CD4-positive, CD25-positive, alpha-beta regulatory T cell (primary cell): ENCODE results near the gene OMA1. TPM values are rescaled to one million over a fixed set of nuclear protein-coding genes. Genes with fewer than 3 reads are reported as not detected.

Source experiments
- ATAC-seq, 2 donors: fragments of 150-1000 bp; cut with Tn5 transposase; one replicate each; pipeline ENCODE4 v1.10.0; 2021; ENCODE audit warnings: low read depth in 2 of 2, moderate number of reproducible peaks in 2 of 2, moderate library complexity in 1 of 2
- DNase-seq, 3 donors: peaks; one replicate each; pipeline versions ENCODE4 v3.0.0 to v3.0.0-alpha.2; 2012 to 2022; ENCODE audit warnings: mixed read lengths in 1 of 3
- H3K27ac ChIP-seq: one replicate; pipeline ENCODE4 v1.7.0; 2013; ENCODE audit warnings: mild to moderate bottlenecking, low read length; ENCODE audit not compliant: insufficient read depth, poor library complexity, severe bottlenecking
- H3K27me3 ChIP-seq: one replicate; pipeline ENCODE4 v1.7.0; 2013; ENCODE audit warnings: low read length; ENCODE audit not compliant: control insufficient read depth, insufficient read depth
- H3K36me3 ChIP-seq: one replicate; pipeline ENCODE4 v1.7.0; 2013; ENCODE audit warnings: mild to moderate bottlenecking, low read length, moderate library complexity; ENCODE audit not compliant: control insufficient read depth, insufficient read depth
- H3K4me1 ChIP-seq: 2 replicates; pipeline ENCODE4 v1.7.0; 2013; ENCODE audit warnings: mild to moderate bottlenecking, low read length; ENCODE audit not compliant: insufficient read depth, control insufficient read depth, poor library complexity, severe bottlenecking
- H3K4me3 ChIP-seq: one replicate; pipeline ENCODE4 v1.7.0; 2013; ENCODE audit warnings: low read depth, mild to moderate bottlenecking, low read length, moderate library complexity
- H3K9me3 ChIP-seq, 2 experiments: 1 replicate in 1 of 2; 2 replicates in 1 of 2; pipeline ENCODE4 v1.7.0; 2013; ENCODE audit warnings: low read length in 2 of 2, mild to moderate bottlenecking in 1 of 2, moderate library complexity in 1 of 2; ENCODE audit not compliant: control insufficient read depth in 2 of 2
- H3K27ac Mint-ChIP-seq, 3 donors: one replicate each; pipeline ENCODE4 v1.8.0; 2020 to 2022; ENCODE audit warnings: mild to moderate bottlenecking in 3 of 3, mixed read lengths in 3 of 3, moderate library complexity in 2 of 3
- H3K27me3 Mint-ChIP-seq: one replicate; pipeline ENCODE4 v1.8.0; 2022; ENCODE audit warnings: mild to moderate bottlenecking, mixed read lengths
- H3K36me3 Mint-ChIP-seq: one replicate; pipeline ENCODE4 v1.8.0; 2020; ENCODE audit warnings: mixed read lengths
- H3K4me1 Mint-ChIP-seq, 4 donors: one replicate each; pipeline ENCODE4 v1.8.0; 2020 to 2022; ENCODE audit warnings: mixed read lengths in 4 of 4, mild to moderate bottlenecking in 1 of 4
- H3K4me3 Mint-ChIP-seq, 4 donors: one replicate each; pipeline ENCODE4 v1.8.0; 2020 to 2022; ENCODE audit warnings: mild to moderate bottlenecking in 4 of 4, mixed read lengths in 4 of 4, moderate library complexity in 3 of 4
- H3K9me3 Mint-ChIP-seq, 7 donors: one replicate each; pipeline ENCODE4 v1.8.0; 2020 to 2022; ENCODE audit warnings: mixed read lengths in 7 of 7, mild to moderate bottlenecking in 3 of 7, moderate library complexity in 2 of 7
- polyA plus RNA-seq, 4 donors: library from polyadenylated mRNA; unstranded; fragments of 300-500 nt; fragmentation: Illumina TruSeq; gene quantifications; one replicate each; pipeline ENCODE4 v1.2.3, GENCODE V29; 2021
- total RNA-seq: library from RNA; stranded (reverse); gene quantifications from one replicate; pipeline ENCODE4 v1.2.3, GENCODE V29; 2022

Gene OMA1
- total RNA-seq (27.1 TPM), polyA plus RNA-seq (10 to 100 TPM; 36.2 to 42.9 (median 40.3) TPM)

GRCh38 chr1:58546520-58547308 is at the start of gene OMA1:
Gene OMA1, minus strand, starts transcription at chr1:58546726. Its CDS starts 7,432 bp downstream, at chr1:58539294.
- H3K36me3 ChIP-seq = no peaks in the 10 kb centered on the region
- no peaks in the 10 kb centered on the region for H3K36me3 Mint-ChIP-seq
- DNase-seq (peak; percentile 96 to 97 (median 97)), ATAC-seq (peak; percentile 93 to 94)
- H3K27ac Mint-ChIP-seq = peak within 1 kb of the TSS; percentile 97 to 100 (median 99)
- peaks cover 16 to 33% (median 22%) of the 10 kb centered on the region in 4 donors for H3K4me1 Mint-ChIP-seq
- H3K9me3 ChIP-seq = no peaks in the 10 kb centered on the region
- H3K4me1 ChIP-seq = peaks cover 10% of the 10 kb centered on the region
- H3K4me3 ChIP-seq = peak within 1 kb of the TSS; percentile 95
- peaks cover 6% of the 10 kb centered on the region for H3K27me3 ChIP-seq
- peaks cover 6% of the 10 kb centered on the region for H3K27me3 Mint-ChIP-seq
- H3K9me3 Mint-ChIP-seq = peaks cover 0 to 1% (median 0%) of the 10 kb centered on the region in 7 donors
- peak within 1 kb of the TSS; percentile 93 to 96 (median 96) for H3K4me3 Mint-ChIP-seq
- H3K27ac ChIP-seq = peak within 1 kb of the TSS; percentile 99

GRCh38 chr1:58594546-58594945 is 48.0 kb upstream of the OMA1 start:
- H3K27ac Mint-ChIP-seq = no peak overlapping the region
- no peaks in the 10 kb centered on the region for H3K36me3 Mint-ChIP-seq
- ATAC-seq (no peak), DNase-seq (no peak)
- Histone ChIP-seq H3K9me3 (no peaks in the 10 kb centered on the region), H3K4me1 (no peaks in the 10 kb centered on the region), H3K36me3 (no peaks in the 10 kb centered on the region), H3K27me3 (peaks cover 13% of the 10 kb centered on the region), H3K27ac (no peak overlapping the region), H3K4me3 (no peak overlapping the region)
- peaks cover 23% of the 10 kb centered on the region for H3K27me3 Mint-ChIP-seq
- no peaks in the 10 kb centered on the region for H3K4me1 Mint-ChIP-seq
- peaks cover 0 to 2% (median 0%) of the 10 kb centered on the region in 7 donors for H3K9me3 Mint-ChIP-seq
- H3K4me3 Mint-ChIP-seq = no peak overlapping the region

- Histone ChIP-seq H3K36me3 (no peaks in the 10 kb centered on the region), H3K4me1 (no peaks in the 10 kb centered on the region), H3K27ac (no peak overlapping the region), H3K27me3 (peaks cover 11% of the 10 kb centered on the region), H3K4me3 (no peak overlapping the region), H3K9me3 (no peaks in the 10 kb centered on the region)
- no peak overlapping the region for H3K27ac Mint-ChIP-seq
- H3K9me3 Mint-ChIP-seq = peaks cover 0 to 2% (median 0%) of the 10 kb centered on the region in 7 donors
- peaks cover 23% of the 10 kb centered on the region for H3K27me3 Mint-ChIP-seq
- DNase-seq (no peak), ATAC-seq (no peak)
- H3K36me3 Mint-ChIP-seq = no peaks in the 10 kb centered on the region
- no peaks in the 10 kb centered on the region for H3K4me1 Mint-ChIP-seq
- no peak overlapping the region for H3K4me3 Mint-ChIP-seq
Measured at GRCh38 chr1:58592522-58593134, 46.1 kb upstream of the OMA1 start.

- no peaks in the 10 kb centered on the region for H3K4me1 ChIP-seq
- no peak overlapping the region for H3K4me3 ChIP-seq
- H3K9me3 ChIP-seq = no peaks in the 10 kb centered on the region
- Mint-ChIP-seq H3K4me3 (no peak overlapping the region), H3K9me3 (peaks cover 0 to 3% (median 0%) of the 10 kb centered on the region in 7 donors), H3K27me3 (peaks cover 21% of the 10 kb centered on the region), H3K27ac (no peak overlapping the region), H3K36me3 (no peaks in the 10 kb centered on the region), H3K4me1 (no peaks in the 10 kb centered on the region)
- ATAC-seq (no peak), DNase-seq (no peak)
- peaks cover 8% of the 10 kb centered on the region for H3K27me3 ChIP-seq
- H3K36me3 ChIP-seq = no peaks in the 10 kb centered on the region
- no peak overlapping the region for H3K27ac ChIP-seq
Measured at GRCh38 chr1:58591806-58592205, 45.3 kb upstream of the OMA1 start.

- Histone ChIP-seq H3K9me3 (no peaks in the 10 kb centered on the region), H3K27ac (no peak overlapping the region), H3K27me3 (peaks cover 16% of the 10 kb centered on the region), H3K4me1 (no peaks in the 10 kb centered on the region), H3K4me3 (no peak overlapping the region), H3K36me3 (no peaks in the 10 kb centered on the region)
- ATAC-seq (no peak), DNase-seq (no peak)
- Mint-ChIP-seq H3K4me1 (no peaks in the 10 kb centered on the region), H3K9me3 (peaks cover 0 to 4% (median 0%) of the 10 kb centered on the region in 7 donors), H3K27ac (no peak overlapping the region), H3K36me3 (no peaks in the 10 kb centered on the region), H3K4me3 (no peak overlapping the region), H3K27me3 (peaks cover 25% of the 10 kb centered on the region)
Measured at GRCh38 chr1:58590019-58590418, 43.5 kb upstream of the OMA1 start.

GRCh38 chr1:58588396-58588795 is 41.9 kb upstream of the OMA1 start:
- H3K27ac Mint-ChIP-seq = no peak overlapping the region
- no peak overlapping the region for H3K4me3 ChIP-seq
- H3K36me3 Mint-ChIP-seq = no peaks in the 10 kb centered on the region
- no peaks in the 10 kb centered on the region for H3K4me1 Mint-ChIP-seq
- H3K9me3 Mint-ChIP-seq = peaks cover 0 to 9% (median 0%) of the 10 kb centered on the region in 7 donors
- no peak for DNase-seq
- no peaks in the 10 kb centered on the region for H3K4me1 ChIP-seq
- no peak overlapping the region for H3K4me3 Mint-ChIP-seq
- H3K27ac ChIP-seq = no peak overlapping the region
- ATAC-seq = no peak
- peaks cover 39% of the 10 kb centered on the region for H3K27me3 Mint-ChIP-seq
- H3K36me3 ChIP-seq = no peaks in the 10 kb centered on the region
- H3K9me3 ChIP-seq = no peaks in the 10 kb centered on the region
- H3K27me3 ChIP-seq = peaks cover 10% of the 10 kb centered on the region

- Histone ChIP-seq H3K4me1 (no peaks in the 10 kb centered on the region), H3K27ac (no peak overlapping the region), H3K9me3 (no peaks in the 10 kb centered on the region), H3K4me3 (no peak overlapping the region), H3K36me3 (no peaks in the 10 kb centered on the region), H3K27me3 (peaks cover 10% of the 10 kb centered on the region)
- Mint-ChIP-seq H3K9me3 (peaks cover 0 to 9% (median 0%) of the 10 kb centered on the region in 7 donors), H3K27me3 (peaks cover 36% of the 10 kb centered on the region), H3K27ac (no peak overlapping the region), H3K36me3 (no peaks in the 10 kb centered on the region), H3K4me1 (no peaks in the 10 kb centered on the region), H3K4me3 (no peak overlapping the region)
- no peak for DNase-seq
- no peak for ATAC-seq
Measured at GRCh38 chr1:58587667-58588066, 41.1 kb upstream of the OMA1 start.
